T-helper 22 cell (primary cell): Measurements from ENCODE around the gene RAPGEF1.
"Not testable (repeated sequence)": the region's sequence is repeated elsewhere in the genome, so short reads cannot be mapped to it uniquely, and the experiment has no call there.

Source experiments
- DNase-seq: peaks from one replicate; pipeline ENCODE4 v3.0.0-alpha.2; 2020; ENCODE audit warnings: low read depth

RAPGEF1 gene

GRCh38 chr9:131557855-131558548 is 181.9 kb downstream of the RAPGEF1 start:
- DNase-seq = no peak

DNA sequence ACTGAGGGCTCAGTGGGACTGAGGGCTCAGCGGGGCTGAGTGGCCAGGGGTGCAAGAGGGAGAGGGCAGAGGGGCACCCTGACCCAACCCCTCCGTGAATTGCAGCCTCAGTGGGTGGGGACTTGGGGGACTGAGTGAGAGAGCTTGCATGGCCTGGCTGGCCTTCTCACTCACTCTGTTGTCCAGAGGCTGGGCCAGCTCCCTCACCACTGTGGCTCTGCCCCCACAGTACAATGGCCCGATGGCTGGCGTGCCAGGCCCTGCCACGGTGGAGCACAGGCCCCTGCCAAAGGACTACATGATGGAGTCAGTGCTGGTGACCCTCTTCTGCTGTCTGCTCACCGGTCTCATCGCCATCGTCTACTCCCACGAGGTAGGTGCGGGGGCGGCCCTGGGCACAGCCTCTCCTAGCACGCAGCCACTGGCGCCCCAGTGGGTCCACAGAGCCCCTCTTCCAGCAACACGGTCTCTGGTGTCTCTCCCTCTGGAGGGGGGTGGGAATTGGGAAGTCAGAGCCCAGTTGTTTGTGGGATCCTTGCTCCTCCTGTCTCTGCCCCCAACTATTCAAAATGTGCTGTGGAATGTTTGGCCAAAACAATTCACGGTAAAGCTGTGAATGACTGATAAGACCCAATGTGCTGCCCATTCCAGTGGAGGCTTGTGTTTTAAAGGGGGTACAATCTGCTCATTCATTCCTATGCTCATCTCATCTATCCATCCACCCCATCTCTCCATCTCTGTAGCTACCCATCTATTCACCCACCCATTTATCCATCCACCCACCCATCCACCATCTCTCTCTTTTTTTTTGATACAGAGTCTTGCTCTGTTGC is 183.8 kb downstream of the RAPGEF1 start:
- DNase-seq = no peak

DNA sequence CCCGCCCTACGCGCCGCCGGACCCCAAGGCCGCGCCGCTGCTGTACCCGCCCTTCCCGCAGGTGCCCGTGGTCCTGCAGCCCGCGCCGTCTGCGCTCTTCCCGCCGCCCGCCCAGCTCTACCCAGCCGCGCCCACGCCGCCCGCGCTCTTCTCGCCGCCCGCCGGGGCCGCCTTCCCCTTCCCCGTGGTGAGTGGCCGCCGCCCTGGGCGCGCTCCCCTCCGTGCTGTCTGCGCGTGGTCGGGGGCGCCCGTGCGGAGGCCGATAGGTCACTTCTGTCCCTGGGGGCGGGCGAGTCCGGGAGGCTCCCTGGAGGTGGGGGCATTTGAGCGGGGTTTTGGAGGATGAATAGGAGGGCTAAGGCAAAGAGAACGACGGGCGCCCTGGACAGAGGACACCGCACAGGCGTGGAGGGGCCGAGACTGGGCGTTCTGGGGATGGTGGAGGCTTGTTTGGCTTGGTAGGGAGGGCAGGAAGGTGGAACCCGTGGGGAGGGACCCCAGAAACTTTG is 185.0 kb downstream of the RAPGEF1 start:
- DNase-seq = no peak

DNA sequence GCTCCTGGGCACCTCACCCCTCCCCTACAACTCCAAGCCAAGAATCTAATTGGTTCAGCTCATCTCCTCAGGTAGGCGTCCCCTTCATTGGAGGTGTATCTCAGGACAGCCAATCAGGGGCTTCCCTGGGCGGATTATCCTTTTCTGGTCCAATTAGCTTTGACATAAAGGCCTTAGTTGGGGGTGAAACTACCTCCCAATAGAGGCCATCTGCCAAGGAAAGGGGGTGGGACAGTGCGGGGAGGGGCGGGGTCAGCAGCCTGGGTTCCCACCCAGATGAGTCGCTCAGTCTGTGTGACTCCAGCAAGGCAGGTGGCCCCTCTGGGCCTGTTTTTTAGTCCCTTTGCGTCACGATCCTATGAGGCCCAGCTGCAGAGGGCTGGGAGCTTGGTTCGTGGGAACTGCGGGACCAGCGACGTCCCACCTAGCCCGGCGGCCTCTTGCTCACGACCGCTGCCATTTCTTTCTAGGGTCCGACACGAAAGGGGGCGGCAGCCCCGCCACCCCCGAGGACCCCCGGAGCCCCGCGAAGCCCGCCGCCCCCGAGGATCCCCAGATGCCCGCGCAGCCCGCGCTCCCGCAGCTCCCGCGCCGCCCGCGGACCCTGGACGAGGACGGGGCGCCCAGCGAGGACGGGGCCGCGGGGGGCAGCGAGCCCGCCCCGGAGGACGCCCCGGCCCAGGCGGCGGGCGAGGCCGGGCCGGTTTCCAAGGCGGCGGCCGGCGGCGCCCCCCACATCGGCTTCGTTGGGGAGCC is 185.6 kb downstream of the RAPGEF1 start:
- no peak for DNase-seq

DNA sequence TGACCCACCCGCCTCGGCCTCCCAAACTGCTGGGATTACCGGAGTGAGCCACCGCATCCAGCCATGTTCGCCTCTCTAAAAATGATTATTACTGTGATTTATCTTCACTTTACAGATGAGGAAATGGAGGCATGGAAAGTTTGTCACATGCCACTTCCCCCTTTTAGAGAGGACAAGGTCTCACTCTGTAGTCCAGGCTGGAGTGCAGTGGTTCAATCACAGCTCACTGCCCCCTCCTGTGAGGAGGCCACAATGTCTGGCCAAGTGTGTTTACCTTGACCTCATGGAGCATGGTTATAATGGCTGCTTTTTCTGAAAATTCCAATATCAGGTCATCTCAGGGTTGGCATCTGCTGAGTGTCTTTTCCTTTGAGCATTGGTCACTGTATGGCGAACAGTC is 187.8 kb downstream of the RAPGEF1 start:
- DNase-seq = no peak

DNA sequence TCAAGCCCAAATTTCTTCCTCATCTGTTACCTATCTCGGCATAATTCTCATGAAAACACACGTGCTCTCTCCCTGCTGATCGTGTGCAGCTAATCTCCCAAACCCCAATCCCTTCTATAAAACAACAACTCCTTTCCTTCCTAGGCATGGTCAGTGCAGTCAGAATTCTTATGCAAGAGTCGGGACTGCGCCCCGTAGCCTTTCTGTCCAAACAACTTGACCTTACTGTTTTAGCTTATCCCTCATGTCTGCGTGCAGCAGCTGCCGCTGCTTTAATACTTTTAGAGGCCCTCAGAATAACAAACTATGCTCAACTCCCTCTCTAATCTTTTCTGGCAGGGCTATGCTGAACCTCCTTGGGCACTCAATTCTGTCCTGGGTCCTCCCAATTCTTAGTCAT is 189.4 kb downstream of the RAPGEF1 start:
- not testable (repeated sequence) for DNase-seq

DNA sequence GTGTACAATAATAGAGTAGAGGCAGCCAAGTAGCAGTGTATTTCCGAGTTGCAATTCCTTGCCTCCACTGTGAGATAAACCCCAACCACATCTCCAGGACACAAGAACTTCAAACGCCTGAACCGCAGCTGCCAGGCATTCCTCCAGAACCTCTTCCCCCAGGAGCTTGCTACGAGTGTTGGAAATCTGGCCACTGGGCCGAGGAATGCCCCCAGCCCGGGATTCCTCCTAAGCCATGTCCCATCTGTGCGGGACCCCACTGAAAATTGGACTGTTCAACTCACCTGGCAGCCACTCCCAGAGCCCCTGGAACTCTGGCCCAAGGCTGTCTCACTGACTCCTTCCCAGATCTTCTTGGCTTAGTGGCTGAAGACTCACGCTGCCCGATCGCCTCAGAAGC is 190.7 kb downstream of the RAPGEF1 start:
- DNase-seq = not testable (repeated sequence)

DNA sequence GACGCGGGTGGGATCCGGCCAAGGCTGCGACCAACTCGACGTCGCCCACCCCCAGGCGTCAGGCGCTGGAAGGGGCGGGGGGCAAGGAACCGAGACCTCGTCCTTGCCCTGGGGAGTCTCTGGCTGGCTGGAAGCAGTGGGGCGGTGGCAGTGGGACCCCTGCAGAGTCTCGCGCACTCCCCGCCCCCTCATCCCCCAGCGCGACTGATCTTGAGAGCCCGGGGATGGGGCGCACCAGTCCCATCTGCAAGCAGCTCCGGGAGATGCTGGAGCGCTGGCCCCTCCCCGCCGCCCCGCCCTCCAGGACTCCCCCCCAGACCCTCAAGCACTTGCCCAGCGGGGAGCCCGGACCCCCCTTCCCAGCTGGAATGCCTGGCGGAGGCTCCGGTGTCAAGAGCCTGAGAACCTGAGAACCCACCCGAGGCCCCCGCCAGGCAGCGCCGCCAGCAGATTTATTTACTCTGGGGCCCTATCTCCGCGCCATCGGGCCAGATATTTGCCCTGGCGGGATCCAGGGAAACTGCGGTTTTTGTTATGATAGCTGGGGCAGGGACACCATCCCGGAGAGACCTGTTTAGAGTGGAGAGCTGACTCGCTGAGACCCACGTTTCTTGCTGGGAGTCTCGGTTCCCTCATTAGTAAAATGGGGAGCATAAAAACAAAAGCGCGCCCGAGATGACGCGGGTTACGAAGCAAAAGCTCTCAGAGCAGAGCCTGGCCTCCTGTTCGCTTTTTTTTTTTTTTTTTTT is 193.4 kb downstream of the RAPGEF1 start:
- DNase-seq = no peak

- DNase-seq = no peak
Observed at GRCh38 chr9:131545786-131546335, 194.0 kb downstream of the RAPGEF1 start.

DNA sequence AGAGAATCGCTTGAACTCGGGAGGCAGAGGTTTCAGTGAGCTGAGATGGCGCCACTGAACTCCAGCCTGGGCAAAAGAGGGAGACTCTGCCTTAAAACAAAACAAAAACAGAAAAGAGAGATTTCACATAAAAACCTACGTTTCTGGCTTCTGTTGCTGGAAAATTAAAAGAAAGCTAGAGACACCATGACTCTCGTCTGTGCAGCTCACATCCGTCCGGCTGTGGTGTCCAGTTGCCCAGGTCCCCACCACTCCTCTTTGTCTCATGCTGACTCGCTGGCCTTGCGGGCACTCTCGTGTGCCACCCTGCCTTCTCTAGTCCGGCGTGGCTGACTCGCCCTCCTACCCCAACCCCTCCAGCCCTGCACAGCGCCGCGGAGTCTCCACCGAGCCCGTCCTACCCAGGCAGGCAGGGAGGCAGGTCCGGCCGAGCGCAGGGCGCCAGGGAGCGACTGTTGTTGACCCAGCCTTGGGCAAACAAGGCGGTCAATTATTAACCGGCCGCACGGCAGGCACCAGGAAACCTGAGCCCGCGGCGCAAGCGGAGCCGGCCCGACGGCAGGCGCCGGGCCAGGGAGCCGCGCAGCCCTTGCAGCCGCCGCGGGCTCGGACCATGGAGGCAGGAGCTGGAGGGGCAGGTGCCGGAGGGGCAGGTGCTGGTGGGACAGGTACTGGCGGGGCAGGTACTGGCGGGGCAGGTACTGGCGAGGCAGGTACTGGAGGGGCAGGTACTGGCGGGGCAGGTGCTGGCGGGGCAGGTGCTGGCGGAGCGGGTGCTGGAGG is 194.7 kb downstream of the RAPGEF1 start, which contains the start of gene PRRT1B:
Gene PRRT1B (plus strand): TSS at position 521 of the 783 bp plus-strand sequence. CDS start 93 bp downstream, at position 614.
- DNase-seq = no peak

- DNase-seq = no peak
Observed at GRCh38 chr9:131543141-131543540, 196.7 kb downstream of the RAPGEF1 start.

GRCh38 chr9:131539223-131539923 is 200.5 kb downstream of the RAPGEF1 start:
- DNase-seq = no peak

GRCh38 chr9:131537946-131538345 is 201.9 kb downstream of the RAPGEF1 start:
- DNase-seq = no peak

DNA sequence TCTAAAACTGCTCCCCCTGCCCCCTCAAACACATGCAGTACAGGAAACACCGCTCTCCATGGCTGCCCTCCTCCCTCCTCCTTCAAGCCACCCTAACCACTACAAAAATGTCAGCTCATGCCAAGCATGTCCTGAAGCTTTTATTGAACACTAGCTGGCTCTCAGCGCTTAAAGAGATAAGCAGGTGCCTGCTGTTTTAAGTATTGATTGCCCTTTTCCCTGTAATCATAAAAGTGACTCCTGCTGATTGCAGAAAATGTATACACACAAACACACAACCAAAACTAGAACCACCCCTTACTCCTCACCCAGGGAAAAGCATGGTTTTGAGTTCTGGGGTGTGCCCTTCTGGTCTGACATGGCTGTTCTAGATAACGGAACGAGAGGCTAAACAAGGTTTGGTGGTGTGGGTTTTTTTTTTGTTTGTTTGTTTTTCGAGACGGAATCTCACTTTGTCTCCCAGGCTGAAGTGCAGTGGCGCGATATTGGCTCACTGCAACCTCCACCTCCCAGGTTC is 205.1 kb downstream of the RAPGEF1 start:
- no peak for DNase-seq

- DNase-seq = peak; percentile 62
Observed at GRCh38 chr9:131530920-131531832, 208.7 kb downstream of the RAPGEF1 start, which contains the start of gene UCK1. UCK1 (minus strand) TSS chr9:131531263; CDS start chr9:131531174, 89 bp downstream.

- DNase-seq = no peak
Observed at GRCh38 chr9:131530546-131530919, 209.3 kb downstream of the RAPGEF1 start.

- no peak for DNase-seq
Observed at GRCh38 chr9:131529597-131530545, 210.0 kb downstream of the RAPGEF1 start.
